PC-9 (cell line): ENCODE measurements around the gene PHF20.

ENCODE experiments used
- CTCF ChIP-seq: fragments of 200-600 bp; sonication (generic); conservative IDR thresholded peaks from 2 replicates; pipeline ENCODE4 v1.6.1; 2017; ENCODE audit warnings: mixed run types, antibody characterized with exemption, mild to moderate bottlenecking, moderate library complexity
- EZH2 ChIP-seq: fragments of 200-600 bp; sonication (generic); IDR thresholded peaks from 2 replicates; pipeline ENCODE4 v1.8.0; 2017; ENCODE audit warnings: antibody characterized with exemption, low read depth

- TF ChIP-seq CTCF (no peak), EZH2 (no peak)
These were observed 56.6 kb downstream of the PHF20 start for GRCh38 chr20:35828434-35828833.
